Measurements from ENCODE around the gene SCAMP4.

The SCAMP4 gene

DNA sequence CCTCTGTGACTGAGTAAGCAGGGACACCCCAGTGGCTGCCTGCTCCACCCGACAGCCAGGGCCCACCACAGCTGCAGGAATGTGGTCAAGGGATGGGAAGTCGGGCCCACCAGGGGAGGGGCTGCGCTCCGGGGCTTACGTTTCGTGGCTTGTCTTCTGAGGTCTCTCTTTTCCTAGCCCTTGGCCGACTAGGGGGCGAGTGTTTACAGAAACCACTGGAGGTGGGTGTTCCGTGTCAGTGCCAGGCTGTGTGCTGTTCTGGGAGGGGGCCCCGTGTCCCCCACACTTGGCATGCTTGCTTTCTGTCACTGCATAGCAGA is 4.5 kb downstream of the SCAMP4 start:
- TF ChIP-seq CTCF (IDR thresholded peaks at IDR 0.05; ENCODE audit: insufficient read depth, low read length, poor library complexity, severe bottlenecking) = no peak
- H3K36me3 ChIP-seq (ENCODE audit: control insufficient read depth, insufficient read depth, low read length) = peaks cover 13% of the 10 kb centered on the region

DNA sequence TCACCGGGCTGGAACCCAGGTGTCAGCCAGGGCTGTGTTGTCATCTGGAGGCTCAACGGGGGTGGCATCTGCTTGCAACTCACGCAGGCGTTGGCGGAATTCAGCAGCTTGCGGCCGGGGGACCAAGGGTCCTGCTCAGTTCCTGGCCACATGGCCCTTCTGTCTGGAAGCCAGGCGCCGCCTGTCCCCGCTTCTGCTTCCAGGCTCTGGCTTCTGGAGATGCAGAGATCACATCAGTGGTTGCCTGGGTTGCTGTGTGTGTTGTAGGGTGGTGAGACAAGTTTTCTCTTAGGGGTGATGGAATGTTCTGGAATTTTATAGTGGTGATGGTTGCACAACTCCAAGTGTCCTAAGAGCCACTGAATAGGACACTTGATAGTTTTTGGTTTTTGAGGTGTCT is 5.0 kb downstream of the SCAMP4 start:
- no peak for DNase-seq (ENCODE audit: extremely low read depth, insufficient read length)
- TF ChIP-seq CTCF (IDR thresholded peaks at IDR 0.05; ENCODE audit: insufficient read depth, low read length, poor library complexity, severe bottlenecking) = no peak
- H3K36me3 ChIP-seq (ENCODE audit: control insufficient read depth, insufficient read depth, low read length) = peaks cover 13% of the 10 kb centered on the region
- H3K27me3 ChIP-seq (replicated peaks; ENCODE audit: control insufficient read depth, insufficient read depth, low read length) = no peaks in the 10 kb centered on the region
- no peak overlapping the region for H3K4me3 ChIP-seq (replicated peaks; ENCODE audit: low read depth, low read length)

More for the DNA sequence above, 4.5 kb downstream of the SCAMP4 start:
- no peak for DNase-seq (ENCODE audit: extremely low read depth, insufficient read length)
- Histone ChIP-seq H3K4me3 (replicated peaks; ENCODE audit: low read depth, low read length) (no peak overlapping the region), H3K27me3 (replicated peaks; ENCODE audit: control insufficient read depth, insufficient read depth, low read length) (no peaks in the 10 kb centered on the region)

GRCh38 chr19:1911098-1911497 is 5.9 kb downstream of the SCAMP4 start:
- no peak for TF ChIP-seq CTCF (IDR thresholded peaks at IDR 0.05; ENCODE audit: insufficient read depth, low read length, poor library complexity, severe bottlenecking)
- DNase-seq (ENCODE audit: extremely low read depth, insufficient read length) = no peak
- Histone ChIP-seq H3K4me3 (replicated peaks; ENCODE audit: low read depth, low read length) (no peak overlapping the region), H3K27me3 (replicated peaks; ENCODE audit: control insufficient read depth, insufficient read depth, low read length) (no peaks in the 10 kb centered on the region), H3K36me3 (ENCODE audit: control insufficient read depth, insufficient read depth, low read length) (peaks cover 13% of the 10 kb centered on the region)

DNA sequence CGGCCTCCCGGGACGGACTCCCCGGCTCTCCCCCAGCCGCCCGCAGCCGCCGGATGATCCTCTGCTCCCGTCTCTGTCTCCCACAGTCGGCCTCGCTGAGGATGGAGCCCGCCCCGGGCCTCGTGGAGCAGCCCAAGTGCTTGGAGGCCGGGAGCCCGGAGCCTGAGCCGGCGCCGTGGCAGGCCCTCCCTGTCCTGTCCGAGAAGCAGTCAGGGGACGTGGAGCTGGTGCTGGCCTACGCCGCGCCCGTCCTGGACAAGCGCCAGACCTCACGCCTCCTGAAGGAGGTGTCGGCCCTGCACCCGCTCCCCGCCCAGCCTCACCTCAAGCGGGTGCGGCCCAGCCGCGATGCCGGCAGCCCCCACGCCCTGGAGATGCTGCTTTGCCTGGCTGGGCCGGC is 6.8 kb downstream of the SCAMP4 start:
- no peak overlapping the region for H3K4me3 ChIP-seq (replicated peaks; ENCODE audit: low read depth, low read length)
- TF ChIP-seq CTCF (IDR thresholded peaks at IDR 0.05; ENCODE audit: insufficient read depth, low read length, poor library complexity, severe bottlenecking) = no peak
- peaks cover 13% of the 10 kb centered on the region for H3K36me3 ChIP-seq (ENCODE audit: control insufficient read depth, insufficient read depth, low read length)
- no peak for DNase-seq (ENCODE audit: extremely low read depth, insufficient read length)
- H3K27me3 ChIP-seq (replicated peaks; ENCODE audit: control insufficient read depth, insufficient read depth, low read length) = no peaks in the 10 kb centered on the region

DNA sequence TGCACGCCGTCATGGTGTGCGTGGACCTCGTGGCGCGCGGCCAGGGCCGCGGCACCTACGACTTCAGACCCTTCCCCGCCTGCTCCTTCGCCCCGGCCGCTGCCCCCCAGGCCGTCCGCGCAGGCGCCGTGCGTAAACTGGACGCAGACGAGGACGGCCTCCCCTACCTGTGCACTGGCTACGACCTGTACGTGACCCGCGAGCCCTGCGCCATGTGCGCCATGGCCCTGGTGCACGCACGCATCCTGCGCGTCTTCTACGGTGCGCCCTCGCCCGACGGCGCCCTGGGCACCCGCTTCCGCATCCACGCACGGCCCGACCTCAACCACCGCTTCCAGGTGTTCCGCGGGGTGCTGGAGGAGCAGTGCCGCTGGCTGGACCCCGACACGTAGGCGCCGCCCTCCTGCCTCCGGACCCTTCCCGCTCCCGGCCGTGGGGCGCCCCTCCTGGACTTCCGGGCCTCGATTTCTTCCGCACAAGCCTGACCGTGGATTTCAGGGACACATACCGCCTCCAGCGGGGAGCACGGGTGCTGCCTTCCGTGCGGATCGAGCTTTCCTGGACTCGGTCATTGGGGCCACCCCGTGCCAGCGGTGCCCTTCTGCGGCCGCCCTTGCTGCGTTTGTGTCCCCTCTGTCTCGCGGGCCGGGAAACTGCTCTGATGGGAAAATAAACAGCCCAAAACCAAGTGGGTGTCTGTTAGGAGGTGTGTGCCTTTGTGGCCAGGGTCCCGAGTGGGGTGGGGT is 7.7 kb downstream of the SCAMP4 start:
- DNase-seq (ENCODE audit: extremely low read depth, insufficient read length) = no peak
- no peak overlapping the region for H3K4me3 ChIP-seq (replicated peaks; ENCODE audit: low read depth, low read length)
- TF ChIP-seq CTCF (IDR thresholded peaks at IDR 0.05; ENCODE audit: insufficient read depth, low read length, poor library complexity, severe bottlenecking) = no peak
- H3K36me3 ChIP-seq (ENCODE audit: control insufficient read depth, insufficient read depth, low read length) = peaks cover 18% of the 10 kb centered on the region
- no peaks in the 10 kb centered on the region for H3K27me3 ChIP-seq (replicated peaks; ENCODE audit: control insufficient read depth, insufficient read depth, low read length)

All from GM06990 (cell line).